Activated effector memory CD4-positive, alpha-beta T cell treated with Interleukin-2 at 50 U/mL for 16 hours (primary cell): ENCODE results near the gene GCNA.

Experiments
- DNase-seq: peaks from one replicate; pipeline ENCODE4 v3.0.0-alpha.2; 2020

GCNA gene, protein sequence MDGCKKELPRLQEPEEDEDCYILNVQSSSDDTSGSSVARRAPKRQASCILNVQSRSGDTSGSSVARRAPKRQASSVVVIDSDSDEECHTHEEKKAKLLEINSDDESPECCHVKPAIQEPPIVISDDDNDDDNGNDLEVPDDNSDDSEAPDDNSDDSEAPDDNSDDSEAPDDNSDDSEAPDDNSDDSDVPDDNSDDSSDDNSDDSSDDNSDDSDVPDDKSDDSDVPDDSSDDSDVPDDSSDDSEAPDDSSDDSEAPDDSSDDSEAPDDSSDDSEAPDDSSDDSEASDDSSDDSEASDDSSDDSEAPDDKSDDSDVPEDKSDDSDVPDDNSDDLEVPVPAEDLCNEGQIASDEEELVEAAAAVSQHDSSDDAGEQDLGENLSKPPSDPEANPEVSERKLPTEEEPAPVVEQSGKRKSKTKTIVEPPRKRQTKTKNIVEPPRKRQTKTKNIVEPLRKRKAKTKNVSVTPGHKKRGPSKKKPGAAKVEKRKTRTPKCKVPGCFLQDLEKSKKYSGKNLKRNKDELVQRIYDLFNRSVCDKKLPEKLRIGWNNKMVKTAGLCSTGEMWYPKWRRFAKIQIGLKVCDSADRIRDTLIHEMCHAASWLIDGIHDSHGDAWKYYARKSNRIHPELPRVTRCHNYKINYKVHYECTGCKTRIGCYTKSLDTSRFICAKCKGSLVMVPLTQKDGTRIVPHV

DNA sequence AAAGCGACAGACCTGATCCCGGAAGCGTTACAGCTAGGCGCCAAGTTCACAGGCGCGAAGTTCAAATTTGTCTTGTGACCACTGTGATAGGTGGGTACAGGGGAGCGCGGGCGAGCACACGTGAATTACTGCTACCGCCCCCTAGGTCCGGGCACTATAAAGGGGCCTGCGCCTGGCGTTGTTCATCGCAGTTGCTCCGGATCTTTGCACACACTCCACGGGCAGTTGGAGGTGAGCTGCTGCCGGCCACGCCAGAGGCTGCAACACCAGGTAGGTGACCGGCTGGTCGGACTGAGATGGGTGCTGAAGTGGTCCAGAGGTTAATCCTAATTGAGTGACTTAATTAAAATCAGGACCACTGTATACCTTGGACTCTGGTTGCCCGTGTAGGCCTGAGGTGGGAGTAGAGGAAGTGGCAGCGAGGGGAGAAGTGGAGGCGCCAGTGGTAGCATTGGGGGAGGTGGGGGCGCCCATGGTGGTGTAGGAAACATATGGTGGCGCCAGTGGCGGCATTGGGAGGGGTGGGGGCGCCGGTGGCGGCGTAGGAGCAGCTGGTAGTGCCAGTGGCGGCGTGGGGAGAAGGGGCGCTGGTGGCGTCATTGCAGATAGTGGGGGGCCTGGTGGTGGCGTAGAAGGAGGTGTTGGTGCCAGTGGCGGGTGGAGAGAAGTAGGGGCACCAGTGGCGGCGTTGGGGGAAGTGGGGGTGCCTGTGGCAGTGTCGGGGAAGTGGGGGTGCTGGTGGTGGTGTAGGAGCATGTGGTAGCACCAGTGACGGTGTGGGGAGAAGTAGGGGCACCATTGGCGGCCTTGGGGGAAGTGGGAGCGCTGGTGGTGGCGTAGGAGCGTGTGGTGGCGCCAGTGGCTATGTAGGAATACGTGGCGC is at the start of gene GCNA:
TSS of gene GCNA (plus strand) at position 185 of the 883 bp plus-strand sequence. CDS start 2,385 bp downstream, outside the sequence.
- no peak for DNase-seq

DNA sequence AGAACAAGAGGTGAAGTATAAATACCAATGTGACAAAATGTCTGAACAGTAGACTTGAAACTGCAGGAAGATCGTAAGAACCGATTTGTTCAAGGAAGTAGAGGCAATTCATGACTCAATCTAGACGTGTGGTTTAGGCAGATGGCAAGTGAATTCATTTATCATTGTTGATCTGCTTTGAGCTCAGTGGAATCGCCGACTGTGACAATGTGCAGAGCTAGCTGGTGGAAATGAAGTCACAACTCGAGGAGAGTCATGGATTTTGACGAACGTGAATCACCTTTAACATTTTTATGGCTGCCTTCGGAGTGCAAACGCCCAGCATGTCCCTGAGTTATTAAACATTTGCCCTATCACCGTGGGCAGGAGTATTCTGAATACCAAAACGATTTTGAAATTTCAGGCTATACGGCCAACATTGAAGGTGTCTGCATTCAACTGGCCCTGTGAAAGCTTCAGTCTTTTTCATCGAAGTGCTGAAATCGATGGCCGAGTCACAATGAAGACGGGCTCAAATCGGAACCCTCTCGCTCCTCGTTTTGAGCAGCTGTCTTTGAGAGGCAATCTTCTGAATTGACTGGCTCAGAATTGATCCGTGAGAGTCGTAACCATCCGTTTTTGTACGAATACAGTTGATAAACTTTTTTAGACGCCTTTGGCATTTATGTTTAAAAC is 46.0 kb upstream of the GCNA start:
- DNase-seq = peak; percentile 41

DNA sequence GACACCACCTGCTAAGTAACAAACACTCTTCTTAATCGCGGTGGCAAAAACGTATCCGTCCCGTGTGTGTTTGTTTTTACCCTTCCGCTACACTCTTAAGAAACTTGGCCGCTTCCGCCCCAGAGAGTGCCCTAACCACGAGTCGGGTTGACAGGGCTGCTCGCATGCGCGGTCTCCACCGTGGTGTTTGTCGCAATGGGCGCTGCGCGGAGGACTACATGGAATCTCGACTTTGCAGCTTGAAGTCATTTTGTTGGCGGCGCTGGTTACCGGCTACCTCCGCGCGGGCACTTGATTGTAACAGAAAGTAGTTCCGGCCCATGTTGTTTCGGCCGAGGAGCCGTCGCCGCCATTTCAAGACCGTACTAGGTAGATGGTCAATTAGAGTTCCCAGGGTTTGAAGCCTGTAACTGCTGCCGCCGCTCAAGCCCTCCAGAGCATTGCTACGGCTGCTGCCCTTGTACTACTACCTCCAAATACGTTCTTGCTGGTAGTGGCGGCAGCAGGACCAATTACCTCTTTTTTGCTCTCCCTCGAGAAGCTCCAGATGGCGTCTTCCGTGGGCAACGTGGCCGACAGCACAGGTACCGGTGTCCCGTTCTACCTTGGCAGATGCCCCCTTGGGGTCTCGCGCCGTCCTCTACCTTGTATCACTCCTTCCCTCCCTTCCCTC is 45.3 kb upstream of the GCNA start, which contains the start of gene OGT:
TSS of gene OGT (plus strand) at position 352 of the 673 bp plus-strand sequence. CDS start at position 548, 196 bp downstream.
- DNase-seq = peak; percentile 89

DNA sequence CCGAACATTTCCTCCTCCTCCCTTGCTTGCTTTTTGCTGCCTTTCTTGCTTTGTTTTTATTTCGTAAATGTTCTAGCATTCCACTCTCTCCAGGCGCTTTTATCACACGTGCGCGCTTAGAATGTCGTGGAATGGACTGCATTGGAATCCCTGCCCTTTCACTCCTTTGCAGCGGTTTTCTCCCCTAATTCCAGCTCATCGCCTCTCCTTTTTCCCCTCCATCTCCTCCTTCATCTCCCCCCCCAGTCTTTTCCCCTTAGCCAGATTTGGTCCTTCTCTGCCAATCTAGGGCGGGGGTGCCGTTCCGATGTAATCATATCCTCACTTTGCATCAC is 44.8 kb upstream of the GCNA start:
- no peak for DNase-seq

DNA sequence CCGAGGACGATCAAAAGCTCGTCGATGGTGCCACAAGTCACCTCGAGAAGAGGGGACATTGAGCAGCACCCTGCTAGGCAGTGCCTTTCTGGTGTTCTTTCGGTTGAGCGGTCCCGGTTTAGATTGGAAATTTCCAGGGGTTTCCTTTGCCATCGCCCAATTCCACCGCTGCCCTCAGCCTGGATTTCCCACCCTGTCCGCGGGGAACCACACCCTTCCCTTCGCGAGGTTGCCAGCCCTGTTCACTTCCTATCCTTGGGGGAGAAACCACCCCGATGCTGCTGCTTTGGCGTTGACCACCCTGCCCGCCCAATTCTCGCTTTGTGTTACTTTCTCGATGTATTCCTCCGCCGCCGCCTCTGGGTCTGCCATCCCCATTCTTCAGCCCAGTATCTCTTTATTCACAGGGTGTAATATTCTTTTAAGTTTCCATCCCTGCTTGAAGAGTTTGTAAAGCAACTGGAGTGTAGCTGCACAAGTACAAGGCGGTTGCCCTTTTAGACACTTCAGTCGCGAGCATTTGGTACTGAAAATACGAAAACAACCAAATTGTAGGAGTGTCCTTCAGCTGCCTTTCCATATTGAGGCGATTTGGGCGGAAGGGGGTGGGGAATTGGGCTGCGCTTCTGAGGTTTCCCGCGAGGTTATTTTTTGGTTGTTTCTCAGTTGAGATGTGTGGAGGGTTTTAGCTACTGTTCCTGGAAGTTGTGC is 44.2 kb upstream of the GCNA start:
- peak; percentile 48 for DNase-seq

DNA sequence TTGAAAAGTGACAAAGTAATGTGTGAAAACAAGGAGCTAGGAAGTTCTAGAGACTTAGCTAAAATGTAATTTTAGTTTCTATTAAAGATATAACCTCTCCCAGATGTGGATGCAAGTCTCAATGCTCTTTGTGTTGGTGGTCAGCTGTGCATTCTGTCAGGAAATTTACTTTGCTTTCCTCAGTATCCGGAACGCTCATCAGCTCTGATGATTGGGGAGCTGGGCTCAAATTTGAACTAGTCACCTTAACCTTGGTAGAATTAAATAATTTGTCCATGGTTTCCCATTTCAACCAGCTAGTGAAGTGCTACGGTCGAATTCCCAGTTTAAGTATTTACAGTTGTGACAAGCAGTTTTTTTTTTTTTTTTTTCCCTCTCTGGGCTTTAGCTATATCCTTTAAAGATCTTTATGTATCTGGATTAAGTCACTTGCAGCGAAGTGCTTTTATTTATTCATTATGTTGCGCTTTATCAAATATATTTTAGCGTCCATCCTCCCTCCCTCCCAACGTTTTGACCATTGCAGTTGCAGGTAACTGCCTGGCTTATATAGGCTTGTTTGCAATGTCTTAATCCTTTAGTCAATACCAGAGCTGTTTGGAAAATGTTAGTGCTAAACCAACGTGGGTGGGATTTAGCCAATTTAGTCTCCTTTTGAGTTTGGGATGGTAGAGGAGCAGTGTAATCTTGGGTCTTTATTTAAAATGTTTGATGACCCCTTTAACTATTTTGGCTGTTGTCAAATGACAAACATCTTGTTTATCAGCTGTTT is 43.3 kb upstream of the GCNA start:
- DNase-seq = no peak

DNA sequence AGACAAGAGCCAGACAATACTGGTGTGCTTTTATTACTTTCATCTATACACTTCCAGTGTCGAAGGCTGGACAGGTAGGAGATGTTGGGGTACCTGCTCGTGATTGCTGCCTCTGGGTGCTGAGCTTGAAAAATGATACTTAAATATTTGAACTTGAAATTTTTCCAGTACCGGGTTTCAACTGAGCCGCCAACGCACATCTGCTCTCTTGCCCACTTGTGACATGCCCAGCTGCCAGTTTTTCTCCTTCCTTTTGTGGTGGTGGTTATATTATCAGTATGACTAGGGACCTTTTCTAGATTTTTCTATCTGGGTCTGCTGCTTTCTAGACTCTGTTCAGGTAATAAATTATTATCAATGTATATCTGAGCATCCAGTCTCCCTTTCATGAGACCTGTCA is 42.0 kb upstream of the GCNA start:
- no peak for DNase-seq

DNA sequence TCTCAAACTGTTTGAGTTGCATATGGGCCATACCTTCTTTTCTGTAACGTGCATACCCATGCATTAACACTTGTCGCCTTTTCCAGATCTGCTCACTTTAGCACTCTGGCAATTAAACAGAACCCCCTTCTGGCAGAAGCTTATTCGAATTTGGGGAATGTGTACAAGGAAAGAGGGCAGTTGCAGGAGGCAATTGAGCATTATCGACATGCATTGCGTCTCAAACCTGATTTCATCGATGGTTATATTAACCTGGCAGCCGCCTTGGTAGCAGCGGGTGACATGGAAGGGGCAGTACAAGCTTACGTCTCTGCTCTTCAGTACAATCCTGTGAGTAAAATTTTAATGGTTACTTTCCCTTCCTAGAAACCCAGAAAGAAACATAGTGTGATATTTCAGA is 40.5 kb upstream of the GCNA start:
- DNase-seq = no peak

DNA sequence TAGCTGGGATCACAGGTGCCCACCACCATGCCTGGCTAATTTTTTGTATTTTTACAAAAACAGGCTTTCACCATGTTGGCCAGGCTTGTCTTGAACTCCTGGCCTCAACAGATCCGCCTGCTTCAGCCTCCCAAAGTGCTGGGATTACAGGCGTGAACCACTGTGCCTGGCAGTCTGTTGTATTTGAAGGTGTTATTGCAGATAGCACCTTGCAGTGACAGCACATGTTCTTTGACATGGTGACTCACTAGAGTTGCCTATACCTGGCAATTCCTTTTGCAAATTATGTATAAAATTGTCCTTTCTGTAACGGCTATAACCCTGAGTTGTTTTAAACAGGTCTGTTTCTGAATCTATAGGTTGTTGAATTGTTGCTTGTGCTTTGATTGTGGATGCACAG is 37.4 kb upstream of the GCNA start:
- DNase-seq = no peak

DNA sequence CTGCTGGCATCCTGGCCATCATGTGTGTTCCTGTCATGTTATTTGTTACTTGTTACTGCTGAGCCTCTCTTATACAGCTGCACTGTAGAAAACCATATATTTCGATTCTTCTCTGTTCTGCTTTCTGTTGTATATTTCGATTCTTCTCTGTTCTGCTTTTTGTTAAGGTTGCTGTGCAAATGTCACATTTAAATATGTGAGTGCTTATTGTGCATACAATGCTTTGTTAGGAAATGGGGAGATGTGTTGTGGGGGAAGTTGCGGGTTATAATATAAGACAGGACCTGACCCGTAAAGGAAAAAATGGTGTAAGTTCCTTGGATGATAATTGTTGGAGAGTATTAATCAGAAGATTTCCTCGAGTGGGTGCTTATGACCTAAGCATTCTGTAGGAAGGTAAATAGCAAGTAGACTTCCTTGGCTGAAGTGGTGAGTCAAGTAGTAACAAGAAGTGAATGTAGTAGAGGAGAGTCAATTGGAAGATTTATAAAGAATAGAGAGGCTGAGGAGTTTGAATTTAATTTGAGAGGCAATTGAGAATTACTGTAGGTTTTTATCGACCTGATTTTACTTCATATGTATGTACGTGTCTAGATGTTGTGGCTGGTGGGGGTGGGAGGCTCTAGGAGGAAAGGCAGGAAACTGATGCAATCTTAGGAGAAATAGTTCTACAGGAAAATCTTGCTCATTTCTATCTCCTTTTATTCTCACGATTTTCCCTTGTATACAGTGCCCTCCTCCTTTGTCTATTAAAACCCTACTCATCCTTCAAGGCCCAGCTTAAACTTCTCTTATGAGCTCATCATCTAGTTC is 36.8 kb upstream of the GCNA start:
- DNase-seq = no peak

DNA sequence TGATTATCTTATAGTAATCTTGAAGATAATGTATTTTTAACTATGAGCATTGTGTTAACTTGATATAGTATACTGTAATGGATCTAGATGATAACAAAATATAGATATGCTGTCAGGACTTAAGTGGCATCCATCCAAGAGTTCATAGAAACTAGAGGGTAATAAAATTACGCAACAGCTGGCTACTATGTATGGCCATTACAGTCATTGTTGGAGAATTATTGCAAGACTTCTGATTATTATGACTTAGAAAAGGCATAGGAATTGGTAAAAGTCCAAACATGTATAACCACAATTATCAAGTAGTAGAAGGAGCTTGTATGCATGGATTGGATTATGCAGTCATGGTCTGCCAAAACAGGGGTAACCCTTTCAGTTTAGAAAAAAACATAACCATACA is 35.8 kb upstream of the GCNA start:
- no peak for DNase-seq

DNA sequence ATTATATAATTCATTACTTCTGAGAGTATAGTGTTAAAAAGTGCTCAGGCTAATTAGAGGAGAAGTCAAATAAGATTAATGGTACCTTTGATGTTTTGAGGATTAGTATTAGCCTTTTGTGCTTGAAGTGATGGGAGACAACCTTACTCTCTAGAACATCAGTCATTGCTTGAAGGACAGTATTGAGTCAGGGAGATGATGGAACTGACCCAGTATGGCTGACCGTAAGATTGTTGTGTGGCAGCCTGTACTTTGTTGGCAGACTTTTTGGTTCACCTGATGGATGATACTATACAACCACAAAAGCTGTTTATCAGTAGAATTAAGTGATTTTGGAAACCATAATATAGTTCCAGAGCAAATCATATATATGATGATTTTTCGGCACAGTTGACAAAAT is 35.4 kb upstream of the GCNA start:
- no peak for DNase-seq

DNA sequence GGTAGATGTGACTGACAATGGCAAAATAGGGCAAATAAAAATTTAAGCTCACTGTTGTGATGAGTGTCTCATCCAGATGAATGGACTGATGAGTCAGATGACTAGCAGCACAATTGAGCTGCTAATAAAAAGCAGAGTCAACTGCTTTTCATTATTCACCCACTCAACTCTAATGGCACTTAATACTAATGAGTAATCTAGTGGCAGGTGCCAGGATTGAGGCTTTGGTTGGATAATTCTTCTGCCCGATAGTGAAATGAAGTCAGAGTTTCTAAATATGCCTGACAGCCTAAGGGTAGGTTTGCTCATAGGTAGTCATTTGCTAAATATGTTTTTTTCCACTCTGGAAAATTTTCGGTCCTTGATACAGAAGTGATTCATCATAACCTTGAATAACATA is 34.9 kb upstream of the GCNA start:
- DNase-seq = no peak

DNA sequence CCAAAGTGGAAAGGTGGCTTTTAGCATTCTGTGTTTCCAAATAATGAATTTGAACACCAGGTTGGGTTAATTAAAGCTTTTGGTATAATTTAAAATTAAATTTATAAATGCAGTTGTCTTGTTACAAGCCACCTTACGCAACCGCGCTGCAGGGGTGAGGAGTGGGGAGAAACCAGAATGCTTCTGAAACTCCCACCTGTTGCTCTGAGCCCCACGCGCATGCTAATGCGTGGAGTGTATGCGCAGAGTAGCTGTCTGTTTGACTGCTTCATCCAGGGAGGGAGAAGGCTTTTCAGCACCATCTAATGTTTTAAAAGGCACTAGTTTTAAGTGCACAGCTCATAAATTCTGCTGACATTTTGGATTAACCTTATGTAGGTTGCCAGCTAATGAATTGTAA is 32.9 kb upstream of the GCNA start:
- no peak for DNase-seq

DNA sequence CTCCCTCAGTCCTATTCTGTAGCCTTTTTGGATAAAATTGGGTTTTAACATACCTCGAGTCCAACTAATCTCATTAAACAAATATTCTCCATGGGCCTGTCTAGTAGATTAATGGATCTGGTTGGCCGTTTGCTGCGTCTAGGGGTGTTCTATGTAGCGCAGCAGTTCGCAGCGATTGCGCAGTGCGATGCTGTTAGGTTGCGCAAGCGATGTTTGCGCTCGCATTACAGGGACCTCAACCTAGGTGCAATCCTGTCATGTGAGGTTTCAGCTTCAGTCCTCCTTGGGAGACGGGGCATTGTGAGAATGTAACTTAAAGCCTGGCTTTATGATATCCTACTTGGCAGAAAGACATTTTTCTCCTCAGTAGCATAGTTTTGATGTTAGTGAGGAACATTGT is 31.4 kb upstream of the GCNA start:
- DNase-seq = no peak

DNA sequence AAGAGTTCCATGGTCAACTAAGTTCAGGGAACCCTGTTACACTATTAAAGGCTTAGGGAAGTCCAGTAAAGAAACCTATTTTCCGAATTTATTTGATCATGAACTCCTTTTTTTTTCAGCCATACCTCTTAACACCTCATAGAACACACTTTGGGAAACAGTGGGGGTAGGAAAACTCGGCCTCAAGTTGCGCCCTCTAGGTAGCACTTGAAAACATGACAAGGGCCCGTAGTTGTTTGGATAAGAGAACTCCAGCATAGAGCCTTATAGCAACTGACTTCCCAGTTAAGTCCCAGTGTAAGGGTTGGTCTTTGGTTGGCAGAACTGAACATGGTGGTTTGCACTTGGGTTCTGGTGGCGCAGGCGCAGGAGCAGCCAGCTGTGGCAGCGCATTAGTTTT is 30.9 kb upstream of the GCNA start:
- DNase-seq = no peak

DNA sequence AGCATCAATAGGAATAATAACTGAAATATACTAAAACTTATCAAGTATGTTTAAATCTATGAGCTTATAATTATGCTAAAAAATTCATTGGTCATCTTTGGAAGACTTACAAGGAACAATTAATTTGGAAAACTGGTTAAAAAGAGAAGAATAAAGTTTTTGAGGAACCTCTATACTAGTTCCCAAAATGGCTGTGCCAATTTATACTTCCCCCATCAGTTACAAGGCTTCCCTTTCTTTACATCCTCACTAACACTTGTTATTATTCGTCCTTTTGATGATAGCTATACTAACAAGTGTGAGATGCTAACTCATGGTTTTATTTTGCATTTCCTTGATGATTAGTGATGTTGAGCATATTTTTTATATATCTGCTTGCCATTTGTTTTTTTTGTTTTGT is 28.3 kb upstream of the GCNA start:
- no peak for DNase-seq

DNA sequence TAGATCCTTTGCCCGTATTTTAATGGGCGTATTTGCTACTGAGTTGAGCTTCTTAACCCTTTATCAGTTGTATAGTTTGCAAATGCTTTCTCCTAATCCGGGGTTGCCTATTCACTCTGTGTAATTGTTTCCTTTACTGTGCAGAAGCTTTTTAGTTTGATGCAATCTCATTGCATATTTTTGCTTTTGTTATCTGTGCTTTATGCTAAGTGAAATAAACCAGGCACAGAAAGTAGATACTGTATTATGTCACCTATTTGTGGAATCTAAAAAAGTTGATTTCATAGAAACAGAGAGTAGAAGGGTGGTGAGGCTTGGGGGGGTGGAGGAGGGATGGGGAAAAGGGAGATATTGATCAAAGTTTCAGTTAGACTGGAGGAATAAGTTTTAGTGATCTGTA is 27.7 kb upstream of the GCNA start:
- DNase-seq = no peak

DNA sequence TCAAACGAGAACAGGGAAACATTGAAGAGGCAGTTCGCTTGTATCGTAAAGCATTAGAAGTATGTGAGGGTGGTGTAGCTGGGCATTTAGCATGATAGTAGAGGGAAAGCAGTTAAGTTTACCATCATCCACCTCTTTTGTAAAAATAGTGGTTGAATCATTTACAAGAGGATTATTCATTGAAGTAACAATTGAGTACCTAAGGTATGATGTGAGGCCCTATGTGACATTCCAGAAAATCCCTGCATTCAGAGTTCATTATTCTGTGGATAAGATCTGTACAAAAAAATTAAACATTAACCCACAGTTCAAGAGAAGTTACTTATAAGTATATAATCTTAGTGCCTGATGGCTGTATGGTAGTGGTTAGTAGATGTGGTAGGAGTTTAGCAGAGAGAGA is 22.2 kb upstream of the GCNA start:
- no peak for DNase-seq

DNA sequence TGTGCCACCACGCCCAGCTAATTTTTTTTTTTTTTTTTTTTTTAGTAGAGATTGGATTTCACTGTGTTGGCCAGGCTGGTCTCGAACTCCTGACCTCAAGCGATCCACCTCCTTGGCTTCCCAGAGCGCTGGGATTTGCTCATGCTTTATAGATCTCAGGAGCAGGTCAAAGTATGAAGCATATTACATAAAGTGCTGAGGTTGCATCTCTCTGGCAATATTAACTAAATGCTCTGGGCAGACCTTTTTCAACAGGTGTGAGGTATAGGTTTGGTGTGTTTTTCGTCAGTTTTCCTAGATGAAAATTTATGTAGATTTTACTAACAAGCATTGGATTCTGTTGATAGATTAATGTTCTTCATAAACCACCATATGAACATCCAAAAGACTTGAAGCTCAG is 19.3 kb upstream of the GCNA start:
- no peak for DNase-seq
